CD4-positive, alpha-beta T cell (primary cell): ENCODE results near the gene RAB7B. TPM values are rescaled to one million over a fixed set of nuclear protein-coding genes. Genes with fewer than 3 reads are reported as not detected.

Source experiments
- ATAC-seq: fragments of 200-7000 bp; cut with Tn5 transposase; one replicate; pipeline ENCODE4 v1.10.0; 2022; ENCODE audit warnings: mild to moderate bottlenecking; ENCODE audit not compliant: poor library complexity
- CTCF ChIA-PET: fragments of 350-600 bp; sonication (Branson Sonifier 250); formaldehyde crosslinking; loops from one replicate; lab custom pipeline; 2021; ENCODE audit warnings: antibody characterized with exemption, inconsistent platforms; lab: Charles Lee
- POLR2A ChIA-PET: fragments of 350-600 bp; sonication (Branson Sonifier 250); formaldehyde crosslinking; loops from one replicate; lab custom pipeline; 2021; ENCODE audit warnings: antibody characterized with exemption, inconsistent platforms; lab: Charles Lee
- DNase-seq, 14 experiments: peaks; one replicate each; pipeline ENCODE4 v3.0.0-alpha.2; 2013 to 2020; ENCODE audit warnings: mixed read lengths in 2 of 14
- H3K27ac ChIP-seq, 2 donors: one replicate each; pipeline versions ENCODE4 v1.5.1 to v1.7.0; 2013; ENCODE audit warnings: low read length in 2 of 2, low read depth in 1 of 2, mild to moderate bottlenecking in 1 of 2
- H3K27me3 ChIP-seq, 2 experiments: 1 replicate in 1 of 2; 2 replicates in 1 of 2; pipeline versions ENCODE4 v1.6.1 to v1.7.0; 2013; ENCODE audit warnings: low read length in 2 of 2, control low read depth in 1 of 2, mild to moderate bottlenecking in 1 of 2, moderate library complexity in 1 of 2; ENCODE audit not compliant: insufficient read depth in 2 of 2, control insufficient read depth in 1 of 2
- H3K36me3 ChIP-seq: one replicate; pipeline ENCODE4 v1.6.1; 2013; ENCODE audit warnings: low read length, control low read depth; ENCODE audit not compliant: insufficient read depth
- H3K4me1 ChIP-seq: one replicate; pipeline ENCODE4 v1.6.1; 2013; ENCODE audit warnings: low read length, control low read depth; ENCODE audit not compliant: insufficient read depth
- H3K4me3 ChIP-seq: one replicate; pipeline ENCODE4 v1.5.1; 2013; ENCODE audit warnings: mild to moderate bottlenecking, low read length, moderate library complexity
- H3K9me3 ChIP-seq, 2 experiments: 1 replicate in 1 of 2; 2 replicates in 1 of 2; pipeline versions ENCODE4 v1.6.1 to v1.7.0; 2013; ENCODE audit warnings: low read length in 2 of 2, mild to moderate bottlenecking in 2 of 2, control low read depth in 1 of 2, moderate library complexity in 1 of 2; ENCODE audit not compliant: control insufficient read depth in 1 of 2, insufficient read depth in 1 of 2
- H3K27ac Mint-ChIP-seq: one replicate; pipeline ENCODE4 v1.8.0; 2020; ENCODE audit warnings: mixed read lengths
- H3K27me3 Mint-ChIP-seq: one replicate; pipeline ENCODE4 v1.8.0; 2021; ENCODE audit warnings: mixed read lengths
- H3K36me3 Mint-ChIP-seq: one replicate; pipeline ENCODE4 v1.8.0; 2021; ENCODE audit warnings: low read depth, mixed read lengths
- H3K4me1 Mint-ChIP-seq: one replicate; pipeline ENCODE4 v1.8.0; 2021; ENCODE audit warnings: low read depth, mixed read lengths
- H3K4me3 Mint-ChIP-seq: one replicate; pipeline ENCODE4 v1.8.0; 2020; ENCODE audit warnings: mild to moderate bottlenecking, mixed read lengths
- H3K9me3 Mint-ChIP-seq: one replicate; pipeline ENCODE4 v1.8.0; 2020; ENCODE audit warnings: mixed read lengths
- intact Hi-C, 2 experiments: fragments of 100-400 bp; cut with DNase I in 1 of 2; cut with micrococcal nuclease in 1 of 2; formaldehyde crosslinking; loops; one replicate each; pipeline versions ENCODE4 v1.15.1 to v1.9.0; 2023 to 2025; cut with DNase I, micrococcal nuclease
- total RNA-seq, 174 experiments: library from RNA in 2 of 174; stranded (reverse) in 2 of 174; gene quantifications; one replicate each; pipeline ENCODE4 v1.2.3 and lab custom pipeline; 2021 to 2026
- TF ChIP-seq, protein P1 (sequence below): fragments of 200-600 bp; IDR thresholded peaks from one replicate; pipeline ENCODE4 v1.8.0; 2022; ENCODE audit warnings: antibody characterized with exemption, mild to moderate bottlenecking

Gene RAB7B
- total RNA-seq, 2 experiments from 2014 or later, result 0.08 TPM; not detected in 1

DNA sequence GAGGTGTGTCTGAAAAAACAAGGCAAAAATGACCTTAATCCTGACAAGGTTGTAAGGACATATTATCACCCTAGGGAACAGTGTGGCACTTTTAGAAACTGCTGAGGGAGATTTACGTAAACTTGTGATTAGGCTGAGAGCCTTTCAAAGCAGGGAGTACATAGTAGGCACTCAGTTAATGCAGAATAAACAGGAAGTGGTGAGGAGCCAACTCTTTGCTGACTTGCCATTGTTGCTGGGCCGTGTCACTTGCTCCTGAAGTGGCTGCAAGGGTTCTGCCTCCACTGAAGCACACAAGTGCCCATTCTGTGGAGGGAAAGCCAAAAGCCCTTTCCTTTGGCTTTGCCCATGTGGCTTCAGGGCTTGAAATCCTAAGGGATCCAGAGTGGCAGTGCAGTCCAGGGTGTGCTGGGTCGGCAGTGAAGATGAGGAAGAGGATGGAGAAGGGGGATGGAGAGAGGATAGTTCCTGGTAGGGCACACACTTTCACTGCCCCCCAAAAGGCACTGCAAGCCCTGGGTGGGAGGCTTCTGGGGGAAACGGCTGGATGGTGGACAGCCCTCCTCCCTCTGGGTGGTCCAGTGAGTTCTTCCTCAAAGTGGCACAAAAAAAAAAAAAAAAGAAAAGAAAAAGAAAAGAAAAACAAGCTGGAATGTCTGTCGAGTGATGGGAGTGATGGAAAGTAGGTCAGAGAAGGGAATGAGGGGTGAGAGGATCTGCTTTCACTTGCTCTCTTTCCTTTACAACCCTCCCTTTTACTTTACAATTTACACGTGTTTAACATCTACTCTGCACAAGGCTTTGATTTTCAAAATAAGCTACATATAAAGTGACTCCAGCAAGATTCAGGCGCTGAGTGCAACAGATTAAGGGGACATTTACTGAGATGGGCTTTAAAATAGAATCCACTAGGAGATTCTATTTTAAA is 36.1 kb upstream of the RAB7B start:
- Histone ChIP-seq H3K4me1 (peaks cover 7% of the 10 kb centered on the region), H3K27ac (no peak overlapping the region), H3K4me3 (no peak overlapping the region), H3K9me3 (no peaks in the 10 kb centered on the region), H3K36me3 (no peaks in the 10 kb centered on the region), H3K27me3 (no peaks in the 10 kb centered on the region)
- H3K36me3 Mint-ChIP-seq, result no peaks in the 10 kb centered on the region
- H3K4me1 Mint-ChIP-seq, result peaks cover 17% of the 10 kb centered on the region
- intact Hi-C loops, result no loop called here
- ChIA-PET CTCF (interaction anchor here (1.3 kb wide), 1 partner anchor 9 kb away, joined by 3 read pairs; no protein-coding TSS in a partner anchor), POLR2A (interaction anchor here (1.0 kb wide), 1 partner anchor 9 kb away, joined by 3 read pairs; no protein-coding TSS in a partner anchor)
- TF ChIP-seq, protein P1, sequence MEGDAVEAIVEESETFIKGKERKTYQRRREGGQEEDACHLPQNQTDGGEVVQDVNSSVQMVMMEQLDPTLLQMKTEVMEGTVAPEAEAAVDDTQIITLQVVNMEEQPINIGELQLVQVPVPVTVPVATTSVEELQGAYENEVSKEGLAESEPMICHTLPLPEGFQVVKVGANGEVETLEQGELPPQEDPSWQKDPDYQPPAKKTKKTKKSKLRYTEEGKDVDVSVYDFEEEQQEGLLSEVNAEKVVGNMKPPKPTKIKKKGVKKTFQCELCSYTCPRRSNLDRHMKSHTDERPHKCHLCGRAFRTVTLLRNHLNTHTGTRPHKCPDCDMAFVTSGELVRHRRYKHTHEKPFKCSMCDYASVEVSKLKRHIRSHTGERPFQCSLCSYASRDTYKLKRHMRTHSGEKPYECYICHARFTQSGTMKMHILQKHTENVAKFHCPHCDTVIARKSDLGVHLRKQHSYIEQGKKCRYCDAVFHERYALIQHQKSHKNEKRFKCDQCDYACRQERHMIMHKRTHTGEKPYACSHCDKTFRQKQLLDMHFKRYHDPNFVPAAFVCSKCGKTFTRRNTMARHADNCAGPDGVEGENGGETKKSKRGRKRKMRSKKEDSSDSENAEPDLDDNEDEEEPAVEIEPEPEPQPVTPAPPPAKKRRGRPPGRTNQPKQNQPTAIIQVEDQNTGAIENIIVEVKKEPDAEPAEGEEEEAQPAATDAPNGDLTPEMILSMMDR, result no peak
- H3K4me3 Mint-ChIP-seq, result no peak overlapping the region
- no peak overlapping the region for H3K27ac Mint-ChIP-seq
- H3K9me3 Mint-ChIP-seq, result no peaks in the 10 kb centered on the region
- DNase-seq (no peak), ATAC-seq (no peak)
- H3K27me3 Mint-ChIP-seq, result no peaks in the 10 kb centered on the region

DNA sequence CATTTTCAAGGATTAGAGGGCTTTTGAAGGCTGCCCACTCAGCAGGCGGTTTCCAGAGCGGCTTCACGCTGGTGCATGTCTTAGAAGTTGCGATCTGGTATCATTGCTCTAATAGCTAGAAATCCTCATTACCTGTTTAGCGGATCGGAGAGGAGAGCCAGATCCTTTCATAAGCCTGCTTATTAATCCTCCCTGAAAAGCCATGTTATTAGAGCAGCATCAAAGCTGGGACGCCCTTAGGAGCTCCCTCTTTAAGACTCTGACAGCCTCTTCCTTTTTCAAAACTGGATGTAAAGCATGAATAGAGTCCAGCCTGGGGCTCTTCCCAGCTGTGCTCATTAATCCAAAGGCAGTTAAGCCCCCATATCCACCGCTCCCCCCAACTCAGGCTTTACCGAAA is 34.4 kb upstream of the RAB7B start:
- intact Hi-C loops, result no loop called here
- no peaks in the 10 kb centered on the region for H3K36me3 Mint-ChIP-seq
- Histone ChIP-seq H3K27me3 (no peaks in the 10 kb centered on the region), H3K36me3 (no peaks in the 10 kb centered on the region), H3K27ac (no peak overlapping the region), H3K4me3 (no peak overlapping the region), H3K9me3 (no peaks in the 10 kb centered on the region), H3K4me1 (peaks cover 7% of the 10 kb centered on the region)
- H3K27ac Mint-ChIP-seq, result no peak overlapping the region
- H3K9me3 Mint-ChIP-seq, result no peaks in the 10 kb centered on the region
- ChIA-PET POLR2A (no interaction called here), CTCF (no interaction called here)
- no peak for ATAC-seq
- DNase-seq, result no peak
- no peak overlapping the region for H3K4me3 Mint-ChIP-seq
- peaks cover 19% of the 10 kb centered on the region for H3K4me1 Mint-ChIP-seq
- no peaks in the 10 kb centered on the region for H3K27me3 Mint-ChIP-seq
- TF ChIP-seq, protein P1, result no peak

DNA sequence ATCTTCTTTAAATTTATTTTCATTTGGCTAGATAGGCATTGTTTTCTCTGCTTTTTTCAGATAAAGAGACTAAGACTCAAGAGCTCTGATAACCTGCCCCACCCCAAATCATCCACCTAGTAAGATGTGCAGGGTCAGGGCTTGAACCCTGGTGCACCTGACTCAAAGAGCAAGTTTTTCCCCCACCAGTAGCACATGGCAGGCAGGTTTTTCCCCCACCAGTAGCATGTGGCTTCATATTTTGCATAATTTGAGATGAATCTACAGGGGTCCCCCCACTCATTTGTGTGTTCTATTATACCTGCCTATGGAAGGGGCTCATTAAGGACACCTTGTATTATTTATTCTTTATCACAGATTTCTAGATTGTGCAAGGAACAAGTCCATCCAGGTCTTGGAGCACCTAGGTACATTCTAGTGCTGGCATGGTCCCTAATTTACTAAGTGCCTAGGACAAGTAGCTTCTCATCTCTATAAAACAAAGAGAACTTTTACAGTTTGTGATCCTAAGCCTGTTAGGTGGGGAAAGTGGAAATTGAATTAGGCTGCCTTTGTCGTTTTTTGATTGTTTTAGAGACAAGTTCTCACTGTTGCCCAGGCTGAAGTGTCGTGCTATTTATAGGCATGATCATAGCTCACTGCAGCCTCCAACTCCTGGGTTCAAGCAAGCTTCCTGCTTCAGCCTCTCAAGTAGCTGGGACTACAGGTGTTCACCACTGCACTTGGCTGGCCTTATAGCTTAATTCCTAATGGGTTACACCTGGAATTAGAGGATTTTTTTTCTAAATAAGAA is 33.7 kb upstream of the RAB7B start:
- DNase-seq (no peak), ATAC-seq (no peak)
- intact Hi-C loops, result no loop called here
- TF ChIP-seq, protein P1, result no peak
- H3K27me3 Mint-ChIP-seq, result no peaks in the 10 kb centered on the region
- H3K4me3 ChIP-seq, result no peak overlapping the region
- peaks cover 19% of the 10 kb centered on the region for H3K4me1 Mint-ChIP-seq
- POLR2A ChIA-PET, result no interaction called here
- H3K9me3 Mint-ChIP-seq, result no peaks in the 10 kb centered on the region
- no peak overlapping the region for H3K4me3 Mint-ChIP-seq
- CTCF ChIA-PET, result no interaction called here
- H3K9me3 ChIP-seq, result no peaks in the 10 kb centered on the region
- H3K27ac ChIP-seq, result no peak overlapping the region
- no peak overlapping the region for H3K27ac Mint-ChIP-seq
- H3K36me3 ChIP-seq, result no peaks in the 10 kb centered on the region
- H3K36me3 Mint-ChIP-seq, result no peaks in the 10 kb centered on the region
- peaks cover 7% of the 10 kb centered on the region for H3K4me1 ChIP-seq
- H3K27me3 ChIP-seq, result no peaks in the 10 kb centered on the region
